NCI-H2081 treated with DMSO at 0.1 percent for 48 hours (cell line): Measurements from ENCODE around the gene CDC42BPA.
"Not testable (repeated sequence)": the region's sequence is repeated elsewhere in the genome, so short reads cannot be mapped to it uniquely, and the experiment has no call there.

Experiments used
- DNase-seq: peaks from one replicate; lab custom pipeline; 2025; lab: John Stamatoyannopoulos, UW

The CDC42BPA gene

GRCh38 chr1:227318016-227318852 lies at the start of gene CDC42BPA:
Gene CDC42BPA (minus strand): TSS chr1:227318492. CDS start chr1:227317182, 1,310 bp downstream.
- DNase-seq: peak; percentile 45

GRCh38 chr1:227368009-227368408 lies 49.7 kb upstream of the CDC42BPA start:
- DNase-seq: no peak

- DNase-seq: no peak
These were observed 47.5 kb upstream of the CDC42BPA start for GRCh38 chr1:227365473-227366431.

GRCh38 chr1:227364657-227365056 lies 46.4 kb upstream of the CDC42BPA start:
- no peak for DNase-seq

GRCh38 chr1:227363825-227364224 lies 45.5 kb upstream of the CDC42BPA start:
- DNase-seq: no peak

- DNase-seq: no peak
These were observed 43.7 kb upstream of the CDC42BPA start for GRCh38 chr1:227362039-227362438.

- DNase-seq: no peak
These were observed 39.6 kb upstream of the CDC42BPA start for GRCh38 chr1:227357927-227358302.

GRCh38 chr1:227357171-227357926 lies 39.1 kb upstream of the CDC42BPA start:
- no peak for DNase-seq

- no peak for DNase-seq
These were observed 38.4 kb upstream of the CDC42BPA start for GRCh38 chr1:227356620-227357146.

- no peak for DNase-seq
These were observed 37.4 kb upstream of the CDC42BPA start for GRCh38 chr1:227355542-227356245.

- no peak for DNase-seq
These were observed 34.9 kb upstream of the CDC42BPA start for GRCh38 chr1:227353186-227353585.

- DNase-seq: not testable (repeated sequence)
These were observed 33.9 kb upstream of the CDC42BPA start for GRCh38 chr1:227352164-227352563.

- DNase-seq: no peak
These were observed 33.2 kb upstream of the CDC42BPA start for GRCh38 chr1:227351443-227351842.

- DNase-seq: no peak
These were observed 31.7 kb upstream of the CDC42BPA start for GRCh38 chr1:227349967-227350366.

GRCh38 chr1:227343727-227344551 lies 25.6 kb upstream of the CDC42BPA start:
- no peak for DNase-seq

GRCh38 chr1:227343206-227343605 lies 24.9 kb upstream of the CDC42BPA start:
- DNase-seq: no peak

- no peak for DNase-seq
These were observed 24.0 kb upstream of the CDC42BPA start for GRCh38 chr1:227342075-227342829.

GRCh38 chr1:227336136-227336535 lies 17.8 kb upstream of the CDC42BPA start:
- DNase-seq: not testable (repeated sequence)

- DNase-seq: no peak
These were observed 17.1 kb upstream of the CDC42BPA start for GRCh38 chr1:227335242-227336020.
